GM23338 (cell line): Measurements from ENCODE around the gene RPS13.
"Not testable (repeated sequence)": the region's sequence is repeated elsewhere in the genome, so short reads cannot be mapped to it uniquely, and the experiment has no call there.

ENCODE experiments used
- CTCF ChIP-seq, 2 experiments: fragments of 200-600 bp in 1 of 2; sonication (generic) in 1 of 2; conservative IDR thresholded peaks; 2 replicates each; pipeline versions ENCODE4 v1.5.1 to v1.6.1; 2016 to 2017; ENCODE audit warnings: antibody characterized with exemption in 2 of 2, low read depth in 2 of 2, mild to moderate bottlenecking in 2 of 2, moderate library complexity in 1 of 2
- EZH2phosphoT487 ChIP-seq: fragments of 200-600 bp; sonication (generic); IDR thresholded peaks from one replicate; pipeline ENCODE4 v1.8.1; 2018; ENCODE audit warnings: antibody characterized with exemption; ENCODE audit not compliant: unreplicated experiment
- POLR2AphosphoS5 ChIP-seq: IDR thresholded peaks from 2 replicates; pipeline ENCODE4 v1.6.1; 2016; ENCODE audit warnings: antibody characterized with exemption, low read depth
- REST ChIP-seq: IDR thresholded peaks from one replicate; pipeline ENCODE4 v1.6.1; 2018; ENCODE audit warnings: antibody characterized with exemption; ENCODE audit not compliant: unreplicated experiment
- STAT1 ChIP-seq: IDR thresholded peaks from one replicate; pipeline ENCODE4 v1.6.1; 2016; ENCODE audit warnings: antibody characterized with exemption; ENCODE audit not compliant: unreplicated experiment
- ZNF114 ChIP-seq: fragments of 250-450 bp; sonication (Bioruptor Pico); IDR thresholded peaks from 2 replicates; pipeline ENCODE4 v1.5.0; 2020; ENCODE audit warnings: mild to moderate bottlenecking, moderate library complexity

GRCh38 chr11:17048491-17048890 is 29.0 kb downstream of the RPS13 start:
- not testable (repeated sequence) for TF ChIP-seq EZH2phosphoT487; POLR2AphosphoS5; CTCF (conservative IDR thresholded peaks at IDR 0.05; ENCODE audit: low read depth in 2 of 2); REST; ZNF114 (CRISPR knock-in tag); STAT1
